Activated naive CD8-positive, alpha-beta T cell treated with anti-CD3 and anti-CD28 coated beads, Interleukin-2, amount 10 ng/mL, durations not matched to agents 7 days and 5 days (primary cell): ENCODE measurements around the gene ZNF433. TPM values are rescaled to one million over a fixed set of nuclear protein-coding genes. Genes with fewer than 3 reads are reported as not detected.
A peak's percentile ranks its signal among the peaks of the same experiment; 100 is the strongest.
"Not testable (repeated sequence)": the region's sequence is repeated elsewhere in the genome, so short reads cannot be mapped to it uniquely, and the experiment has no call there.

ENCODE experiments used
- ATAC-seq: fragments of 150-1000 bp; cut with Tn5 transposase; one replicate; pipeline ENCODE4 v1.10.0; 2021; ENCODE audit warnings: low read depth, moderate library complexity
- POLR2A ChIA-PET: fragments of 350-600 bp; sonication (Branson Sonifier 250); formaldehyde crosslinking; loops from one replicate; lab custom pipeline; 2021; ENCODE audit warnings: antibody characterized with exemption; lab: Charles Lee
- DNase-seq: peaks from one replicate; pipeline ENCODE4 v3.0.0; 2021
- H3K27ac Mint-ChIP-seq: one replicate; pipeline ENCODE4 v1.8.0; 2022; ENCODE audit warnings: mild to moderate bottlenecking, mixed read lengths
- H3K27me3 Mint-ChIP-seq: one replicate; pipeline ENCODE4 v1.8.0; 2022; ENCODE audit warnings: mild to moderate bottlenecking, moderate library complexity, mixed read lengths
- H3K36me3 Mint-ChIP-seq: one replicate; pipeline ENCODE4 v1.8.0; 2021; ENCODE audit warnings: mild to moderate bottlenecking, mixed read lengths
- H3K4me1 Mint-ChIP-seq: one replicate; pipeline ENCODE4 v1.8.0; 2021; ENCODE audit warnings: mixed read lengths
- H3K4me3 Mint-ChIP-seq: one replicate; pipeline ENCODE4 v1.8.0; 2022; ENCODE audit warnings: mild to moderate bottlenecking, moderate library complexity, mixed read lengths
- H3K9me3 Mint-ChIP-seq: one replicate; pipeline ENCODE4 v1.8.0; 2021; ENCODE audit warnings: mixed read lengths
- total RNA-seq, 2 experiments: library from RNA; stranded (reverse); gene quantifications; one replicate each; pipeline ENCODE4 v1.2.3, GENCODE V29; 2021

The ZNF433 gene
- total RNA-seq, 2 experiments from 2014 or later = 1.5 to 1.8 TPM

- H3K27me3 Mint-ChIP-seq = no peaks in the 10 kb centered on the region
- H3K27ac Mint-ChIP-seq = no peak overlapping the region
- DNase-seq = no peak
- H3K4me1 Mint-ChIP-seq = no peaks in the 10 kb centered on the region
- POLR2A ChIA-PET = interaction anchor here (0.5 kb wide), 1 partner anchor 49 kb away, joined by 3 read pairs; no protein-coding TSS in a partner anchor
- peaks cover 35% of the 10 kb centered on the region for H3K9me3 Mint-ChIP-seq
- H3K4me3 Mint-ChIP-seq = no peak overlapping the region
- no peak for ATAC-seq
- H3K36me3 Mint-ChIP-seq = peaks cover 48% of the 10 kb centered on the region
Measured at GRCh38 chr19:12042893-12043292, 7.4 kb upstream of the ZNF433 start.

GRCh38 chr19:12034620-12035019, 859 bp downstream of the ZNF433 start:
- POLR2A ChIA-PET = interaction anchor here (1.6 kb wide), 1 partner anchor 18 kb away, joined by 5 read pairs; the partner anchor contains the start of gene ZNF878
- Mint-ChIP-seq H3K27ac (peak overlapping the region; percentile 18), H3K9me3 (peaks cover 8% of the 10 kb centered on the region), H3K36me3 (peaks cover 18% of the 10 kb centered on the region), H3K27me3 (no peaks in the 10 kb centered on the region), H3K4me3 (peak overlapping the region; percentile 46), H3K4me1 (peaks cover 4% of the 10 kb centered on the region)
- DNase-seq (no peak), ATAC-seq (no peak)

GRCh38 chr19:12034198-12034597, 1.3 kb downstream of the ZNF433 start:
- peak overlapping the region; percentile 46 for H3K4me3 Mint-ChIP-seq
- POLR2A ChIA-PET = no interaction called here
- no peak overlapping the region for H3K27ac Mint-ChIP-seq

GRCh38 chr19:12015753-12016116, 19.7 kb downstream of the ZNF433 start:
- H3K36me3 Mint-ChIP-seq = peaks cover 72% of the 10 kb centered on the region
- no peak overlapping the region for H3K4me3 Mint-ChIP-seq
- DNase-seq (no peak), ATAC-seq (no peak)
- POLR2A ChIA-PET = no interaction called here
- peaks cover 35% of the 10 kb centered on the region for H3K9me3 Mint-ChIP-seq
- no peak overlapping the region for H3K27ac Mint-ChIP-seq
- no peaks in the 10 kb centered on the region for H3K4me1 Mint-ChIP-seq
- H3K27me3 Mint-ChIP-seq = no peaks in the 10 kb centered on the region

More at GRCh38 chr19:12034198-12034597, 1.3 kb downstream of the ZNF433 start:
- Mint-ChIP-seq H3K4me1 (peaks cover 4% of the 10 kb centered on the region), H3K27me3 (no peaks in the 10 kb centered on the region), H3K36me3 (peaks cover 18% of the 10 kb centered on the region), H3K9me3 (peaks cover 8% of the 10 kb centered on the region)
- DNase-seq = no peak
- ATAC-seq = no peak

- POLR2A ChIA-PET = no interaction called here
- peaks cover 73% of the 10 kb centered on the region for H3K36me3 Mint-ChIP-seq
- peaks cover 33% of the 10 kb centered on the region for H3K9me3 Mint-ChIP-seq
- ATAC-seq (no peak), DNase-seq (no peak)
- H3K4me3 Mint-ChIP-seq = no peak overlapping the region
- no peaks in the 10 kb centered on the region for H3K27me3 Mint-ChIP-seq
- no peaks in the 10 kb centered on the region for H3K4me1 Mint-ChIP-seq
- H3K27ac Mint-ChIP-seq = no peak overlapping the region
Measured at GRCh38 chr19:12015015-12015752, 20.3 kb downstream of the ZNF433 start.

GRCh38 chr19:12000152-12000981, 35.1 kb downstream of the ZNF433 start:
- no peaks in the 10 kb centered on the region for H3K27me3 Mint-ChIP-seq
- DNase-seq = no peak
- POLR2A ChIA-PET = interaction anchor here (0.7 kb wide), 1 partner anchor 23 kb away, joined by 3 read pairs; no protein-coding TSS in a partner anchor
- ATAC-seq = peak; percentile 58
- peaks cover 8% of the 10 kb centered on the region for H3K9me3 Mint-ChIP-seq
- H3K4me3 Mint-ChIP-seq = peak overlapping the region; percentile 38
- peaks cover 53% of the 10 kb centered on the region for H3K36me3 Mint-ChIP-seq
- H3K27ac Mint-ChIP-seq = peak overlapping the region; percentile 69
- peaks cover 12% of the 10 kb centered on the region for H3K4me1 Mint-ChIP-seq

GRCh38 chr19:11995174-11995573, 40.3 kb downstream of the ZNF433 start:
- H3K4me3 Mint-ChIP-seq = no peak overlapping the region
- peaks cover 8% of the 10 kb centered on the region for H3K9me3 Mint-ChIP-seq
- ATAC-seq (no peak), DNase-seq (no peak)
- H3K36me3 Mint-ChIP-seq = peaks cover 51% of the 10 kb centered on the region
- POLR2A ChIA-PET = no interaction called here
- no peak overlapping the region for H3K27ac Mint-ChIP-seq
- peaks cover 20% of the 10 kb centered on the region for H3K4me1 Mint-ChIP-seq
- H3K27me3 Mint-ChIP-seq = no peaks in the 10 kb centered on the region

- H3K27me3 Mint-ChIP-seq, H3K27ac Mint-ChIP-seq, DNase-seq, H3K4me3 Mint-ChIP-seq, ATAC-seq, H3K9me3 Mint-ChIP-seq: not testable (repeated sequence)
- Mint-ChIP-seq H3K4me1 (peaks cover 23% of the 10 kb centered on the region), H3K36me3 (peaks cover 30% of the 10 kb centered on the region)
- POLR2A ChIA-PET = interaction anchor here (0.7 kb wide), 1 partner anchor 12 kb away, joined by 3 read pairs; no protein-coding TSS in a partner anchor
Measured at GRCh38 chr19:11991921-11992320, 43.6 kb downstream of the ZNF433 start.

GRCh38 chr19:11989112-11989456, 46.4 kb downstream of the ZNF433 start:
- H3K4me3 Mint-ChIP-seq = peak overlapping the region; percentile 95
- no peaks in the 10 kb centered on the region for H3K27me3 Mint-ChIP-seq
- POLR2A ChIA-PET = interaction anchor here (1.0 to 3.1 kb wide), 5 partner anchors 25 to 191 kb away, joined by 3 to 69 read pairs (median 10); partner anchors contain the start of genes ZNF20, ZNF433, ZNF491 and ZNF700
- peak overlapping the region; percentile 97 for H3K27ac Mint-ChIP-seq
- peaks cover 23% of the 10 kb centered on the region for H3K4me1 Mint-ChIP-seq
- ATAC-seq = no peak
- H3K36me3 Mint-ChIP-seq = peaks cover 21% of the 10 kb centered on the region
- no peak for DNase-seq
- H3K9me3 Mint-ChIP-seq = peaks cover 2% of the 10 kb centered on the region

GRCh38 chr19:11987405-11988281, 47.8 kb downstream of the ZNF433 start:
- Mint-ChIP-seq H3K4me3 (peak overlapping the region; percentile 95), H3K36me3 (peaks cover 12% of the 10 kb centered on the region), H3K9me3 (peaks cover 1% of the 10 kb centered on the region), H3K27ac (peak overlapping the region; percentile 97), H3K4me1 (peaks cover 18% of the 10 kb centered on the region), H3K27me3 (no peaks in the 10 kb centered on the region)
- POLR2A ChIA-PET = interaction anchor here (0.6 to 3.1 kb wide), 14 partner anchors 19 to 378 kb away, joined by 3 to 69 read pairs (median 4); partner anchors contain the start of genes ZNF20, ZNF433, ZNF44 and ZNF442
- DNase-seq (peak; percentile 91), ATAC-seq (peak; percentile 92)

- no peak for DNase-seq
- Mint-ChIP-seq H3K27me3 (no peaks in the 10 kb centered on the region), H3K4me1 (peaks cover 15% of the 10 kb centered on the region), H3K4me3 (peak overlapping the region; percentile 95), H3K9me3 (peaks cover 4% of the 10 kb centered on the region), H3K27ac (no peak overlapping the region), H3K36me3 (peaks cover 9% of the 10 kb centered on the region)
- no peak for ATAC-seq
- POLR2A ChIA-PET = interaction anchor here (0.6 to 3.1 kb wide), 7 partner anchors 18 to 621 kb away, joined by 3 to 69 read pairs (median 8); partner anchors contain the start of genes ZNF20, ZNF563, ZNF700 and ZNF763
Measured at GRCh38 chr19:11986754-11987153, 48.7 kb downstream of the ZNF433 start.

- H3K4me3 Mint-ChIP-seq = no peak overlapping the region
- DNase-seq (no peak), ATAC-seq (no peak)
- peaks cover 8% of the 10 kb centered on the region for H3K4me1 Mint-ChIP-seq
- H3K9me3 Mint-ChIP-seq = peaks cover 10% of the 10 kb centered on the region
- no peak overlapping the region for H3K27ac Mint-ChIP-seq
- POLR2A ChIA-PET = interaction anchor here (1.3 kb wide), 1 partner anchor 511 kb away, joined by 5 read pairs; no protein-coding TSS in a partner anchor
- H3K36me3 Mint-ChIP-seq = peaks cover 2% of the 10 kb centered on the region
- no peaks in the 10 kb centered on the region for H3K27me3 Mint-ChIP-seq
Measured at GRCh38 chr19:11984986-11985385, 50.5 kb downstream of the ZNF433 start.
